Astrocyte (in vitro differentiated cells and primary cell): Measurements from ENCODE around the gene AGPAT3. TPM values are rescaled to one million over a fixed set of nuclear protein-coding genes. Genes with fewer than 3 reads are reported as not detected.

ENCODE experiments used
- DNase-seq: peaks from one replicate; pipeline ENCODE4 v3.0.0-alpha.2; 2010; ENCODE audit warnings: low read depth
- FAIRE-seq: peaks from 2 replicates; lab custom pipeline; 2011; peaks lifted over from hg19 to GRCh38; lab: Jason Lieb, UNC
- H2AFZ ChIP-seq: 2 replicates; pipeline ENCODE4 v1.6.0; 2012; ENCODE audit warnings: low read depth, low read length, inconsistent platforms
- H3K27ac ChIP-seq: 2 replicates; pipeline ENCODE4 v1.5.1; 2011; ENCODE audit warnings: low read depth, low read length, inconsistent platforms
- H3K27me3 ChIP-seq: 2 replicates; pipeline ENCODE4 v1.6.0; 2011; ENCODE audit warnings: low read length, inconsistent platforms; ENCODE audit not compliant: insufficient read depth
- H3K36me3 ChIP-seq: 2 replicates; pipeline ENCODE4 v1.5.1; 2011; ENCODE audit warnings: low read length, inconsistent platforms; ENCODE audit not compliant: insufficient read depth
- H3K4me1 ChIP-seq: 2 replicates; pipeline ENCODE4 v1.5.1; 2011; ENCODE audit warnings: low read length, inconsistent platforms; ENCODE audit not compliant: insufficient read depth
- H3K4me2 ChIP-seq: 2 replicates; pipeline ENCODE4 v1.6.0; 2012; ENCODE audit warnings: low read length, inconsistent platforms
- H3K4me3 ChIP-seq: 2 replicates; pipeline ENCODE4 v1.5.1; 2011; ENCODE audit warnings: low read depth, mild to moderate bottlenecking, low read length, inconsistent platforms; ENCODE audit not compliant: insufficient read depth
- H3K79me2 ChIP-seq: 2 replicates; pipeline ENCODE4 v1.6.0; 2012; ENCODE audit warnings: mild to moderate bottlenecking, low read length, inconsistent platforms; ENCODE audit not compliant: insufficient read depth
- H3K9ac ChIP-seq: 2 replicates; pipeline ENCODE4 v1.6.0; 2012; ENCODE audit warnings: mild to moderate bottlenecking, low read length, inconsistent platforms
- H3K9me3 ChIP-seq: 2 replicates; pipeline ENCODE4 v1.5.1; 2012; ENCODE audit warnings: low read depth, mild to moderate bottlenecking, low read length, inconsistent platforms; ENCODE audit not compliant: insufficient read depth
- H4K20me1 ChIP-seq: 2 replicates; pipeline ENCODE4 v1.6.0; 2012; ENCODE audit warnings: low read length, inconsistent platforms; ENCODE audit not compliant: insufficient read depth
- H3K27ac Mint-ChIP-seq: one replicate; pipeline ENCODE4 v1.8.0; 2021; ENCODE audit warnings: mild to moderate bottlenecking, mixed read lengths; ENCODE audit not compliant: unreplicated experiment
- H3K27me3 Mint-ChIP-seq: one replicate; pipeline ENCODE4 v1.8.0; 2021; ENCODE audit warnings: low read depth, mixed read lengths; ENCODE audit not compliant: unreplicated experiment
- H3K36me3 Mint-ChIP-seq: one replicate; pipeline ENCODE4 v1.8.0; 2021; ENCODE audit warnings: low read depth, mixed read lengths; ENCODE audit not compliant: unreplicated experiment
- H3K4me1 Mint-ChIP-seq: one replicate; pipeline ENCODE4 v1.8.0; 2021; ENCODE audit warnings: low read depth, mixed read lengths; ENCODE audit not compliant: unreplicated experiment
- H3K4me3 Mint-ChIP-seq: one replicate; pipeline ENCODE4 v1.8.0; 2021; ENCODE audit warnings: mild to moderate bottlenecking, moderate library complexity, mixed read lengths; ENCODE audit not compliant: unreplicated experiment
- H3K9me3 Mint-ChIP-seq: one replicate; pipeline ENCODE4 v1.8.0; 2021; ENCODE audit warnings: mild to moderate bottlenecking, mixed read lengths; ENCODE audit not compliant: unreplicated experiment
- CTCF ChIP-seq: IDR thresholded peaks from 2 replicates; pipeline ENCODE4 v1.5.1; 2011; ENCODE audit warnings: low read depth, mild to moderate bottlenecking, inconsistent platforms, low read length, moderate library complexity; ENCODE audit not compliant: insufficient read depth
- EZH2 ChIP-seq: IDR thresholded peaks from 2 replicates; pipeline ENCODE4 v1.6.1; 2012; ENCODE audit warnings: mild to moderate bottlenecking, low read length, inconsistent platforms; ENCODE audit not compliant: insufficient read depth
- total RNA-seq: library from RNA; stranded (reverse); gene quantifications from 2 replicates; pipeline ENCODE4 v1.2.1, GENCODE V29; 2021

AGPAT3 gene
- total RNA-seq, 1 donor from 2014 or later, result 34.7 TPM

DNA sequence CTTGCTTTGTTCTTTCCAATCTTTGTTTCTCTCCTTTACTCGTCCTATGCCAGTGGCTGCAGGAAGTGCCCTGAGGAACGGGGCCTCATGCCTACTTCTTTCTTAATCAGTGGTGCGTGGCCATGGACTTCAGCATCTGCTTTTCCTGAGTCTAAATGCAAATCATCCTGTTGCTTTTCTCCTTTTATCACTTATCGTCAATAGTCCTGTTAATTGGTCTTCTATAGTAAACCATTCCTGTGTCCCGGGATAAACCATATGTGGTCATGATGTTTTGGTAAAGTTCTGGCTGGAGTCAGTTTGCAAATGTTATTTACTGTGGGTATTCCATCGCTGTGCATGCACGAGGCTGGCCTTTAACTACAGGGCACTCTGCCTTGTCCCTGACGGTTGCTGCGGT, 47.5 kb downstream of the AGPAT3 start:
- H3K4me2 ChIP-seq, result no peak overlapping the region
- DNase-seq (no peak), FAIRE-seq (no peak)
- no peak overlapping the region for H3K4me3 Mint-ChIP-seq
- H3K4me1 Mint-ChIP-seq, result peaks cover 22% of the 10 kb centered on the region
- H3K4me1 ChIP-seq, result peaks cover 3% of the 10 kb centered on the region
- no peak overlapping the region for H3K27ac Mint-ChIP-seq
- H3K79me2 ChIP-seq, result peaks cover 27% of the 10 kb centered on the region
- H3K4me3 ChIP-seq, result no peak overlapping the region
- H4K20me1 ChIP-seq, result peaks cover 72% of the 10 kb centered on the region
- H3K36me3 ChIP-seq, result no peaks in the 10 kb centered on the region
- H2AFZ ChIP-seq, result no peak overlapping the region
- no peak overlapping the region for H3K9ac ChIP-seq
- H3K27me3 Mint-ChIP-seq, result no peaks in the 10 kb centered on the region
- peaks cover 5% of the 10 kb centered on the region for H3K36me3 Mint-ChIP-seq
- H3K27ac ChIP-seq, result no peak overlapping the region
- H3K27me3 ChIP-seq, result no peaks in the 10 kb centered on the region
- no peaks in the 10 kb centered on the region for H3K9me3 ChIP-seq
- no peaks in the 10 kb centered on the region for H3K9me3 Mint-ChIP-seq
- no peak for TF ChIP-seq EZH2
- TF ChIP-seq CTCF, result no peak

- Histone ChIP-seq H3K4me2 (no peak overlapping the region), H3K4me3 (no peak overlapping the region), H3K27me3 (no peaks in the 10 kb centered on the region), H2AFZ (no peak overlapping the region), H3K36me3 (no peaks in the 10 kb centered on the region), H4K20me1 (peaks cover 74% of the 10 kb centered on the region), H3K9me3 (no peaks in the 10 kb centered on the region), H3K79me2 (peaks cover 30% of the 10 kb centered on the region), H3K27ac (no peak overlapping the region), H3K4me1 (peaks cover 3% of the 10 kb centered on the region), H3K9ac (no peak overlapping the region)
- Mint-ChIP-seq H3K4me1 (peaks cover 22% of the 10 kb centered on the region), H3K27ac (no peak overlapping the region), H3K4me3 (no peak overlapping the region), H3K9me3 (no peaks in the 10 kb centered on the region), H3K27me3 (no peaks in the 10 kb centered on the region), H3K36me3 (peaks cover 5% of the 10 kb centered on the region)
- FAIRE-seq, result no peak
- no peak for DNase-seq
- TF ChIP-seq EZH2 (no peak), CTCF (no peak)
Observed at GRCh38 chr21:43912910-43913309, 47.9 kb downstream of the AGPAT3 start.

- H3K9me3 ChIP-seq, result no peaks in the 10 kb centered on the region
- H3K27ac ChIP-seq, result no peak overlapping the region
- H3K4me3 Mint-ChIP-seq, result no peak overlapping the region
- H3K9me3 Mint-ChIP-seq, result no peaks in the 10 kb centered on the region
- H3K27me3 Mint-ChIP-seq, result no peaks in the 10 kb centered on the region
- TF ChIP-seq CTCF (no peak), EZH2 (no peak)
- H4K20me1 ChIP-seq, result peaks cover 75% of the 10 kb centered on the region
- FAIRE-seq, result no peak
- H2AFZ ChIP-seq, result no peak overlapping the region
- H3K79me2 ChIP-seq, result peaks cover 34% of the 10 kb centered on the region
- H3K9ac ChIP-seq, result no peak overlapping the region
- peak; percentile 33 for DNase-seq
- no peaks in the 10 kb centered on the region for H3K36me3 ChIP-seq
- peaks cover 22% of the 10 kb centered on the region for H3K4me1 Mint-ChIP-seq
- H3K4me1 ChIP-seq, result peaks cover 3% of the 10 kb centered on the region
- H3K4me3 ChIP-seq, result no peak overlapping the region
- H3K27me3 ChIP-seq, result no peaks in the 10 kb centered on the region
- H3K4me2 ChIP-seq, result no peak overlapping the region
- peaks cover 2% of the 10 kb centered on the region for H3K36me3 Mint-ChIP-seq
- H3K27ac Mint-ChIP-seq, result no peak overlapping the region
Observed at GRCh38 chr21:43913928-43914327, 48.9 kb downstream of the AGPAT3 start.
